HepG2 (cell line): Measurements from ENCODE around the gene SLC9A8. TPM values are rescaled to one million over a fixed set of nuclear protein-coding genes. Genes with fewer than 3 reads are reported as not detected.

ENCODE experiments used
- ATF6 ChIP-seq: sonication (generic); formaldehyde crosslinking; conservative IDR thresholded peaks from 2 replicates; pipeline ENCODE4 v1.4.0; 2020; ENCODE audit warnings: missing genetic modification reagents
- FUBP1 ChIP-seq: sonication (generic); formaldehyde crosslinking; IDR thresholded peaks from 2 replicates; pipeline ENCODE4 v1.5.1; 2020; ENCODE audit warnings: missing genetic modification reagents, mild to moderate bottlenecking, borderline replicate concordance
- HDAC6 ChIP-seq: fragments of 200-600 bp; sonication (generic); IDR thresholded peaks from 2 replicates; pipeline ENCODE4 v1.7.0; 2017; ENCODE audit warnings: mild to moderate bottlenecking, antibody characterized with exemption, low read length, low read depth
- HNF1A ChIP-seq, 2 experiments: sonication (generic) in 1 of 2; formaldehyde crosslinking in 1 of 2; IDR thresholded peaks; 2 replicates each; pipeline versions ENCODE4 v1.4.0 to v1.6.1; 2016 to 2020; ENCODE audit warnings: borderline replicate concordance in 1 of 2, low read depth in 1 of 2, mild to moderate bottlenecking in 1 of 2, missing genetic modification reagents in 1 of 2
- PATZ1 ChIP-seq: sonication (generic); formaldehyde crosslinking; IDR thresholded peaks from 2 replicates; pipeline ENCODE4 v1.4.0; 2020; ENCODE audit warnings: missing genetic modification reagents
- SAFB2 ChIP-seq: sonication (generic); formaldehyde crosslinking; IDR thresholded peaks from 2 replicates; pipeline ENCODE4 v1.5.1; 2020; ENCODE audit warnings: missing genetic modification reagents, low read depth, mild to moderate bottlenecking, borderline replicate concordance
- SMC3 ChIP-seq: IDR thresholded peaks from 2 replicates; pipeline ENCODE4 v1.6.1; 2011; ENCODE audit warnings: low read length, improper control_type of control experiment
- TRIM24 ChIP-seq: sonication (generic); formaldehyde crosslinking; IDR thresholded peaks from 2 replicates; pipeline ENCODE4 v1.8.0; 2022; ENCODE audit warnings: mild to moderate bottlenecking, missing genetic modification reagents
- TSC22D2 ChIP-seq: sonication (generic); formaldehyde crosslinking; IDR thresholded peaks from 2 replicates; pipeline ENCODE4 v1.5.1; 2020; ENCODE audit warnings: missing genetic modification reagents, mild to moderate bottlenecking, borderline replicate concordance
- ZC3H13 ChIP-seq: sonication (generic); formaldehyde crosslinking; IDR thresholded peaks from 2 replicates; pipeline ENCODE4 v1.8.1; 2023; ENCODE audit warnings: mild to moderate bottlenecking, missing genetic modification reagents, moderate library complexity
- ZNF235 ChIP-seq: sonication (generic); formaldehyde crosslinking; IDR thresholded peaks from 2 replicates; pipeline ENCODE4 v1.8.1; 2023; ENCODE audit warnings: mild to moderate bottlenecking, missing genetic modification reagents, borderline replicate concordance
- ZNF672 ChIP-seq: sonication (generic); formaldehyde crosslinking; IDR thresholded peaks from 2 replicates; pipeline ENCODE4 v1.8.1; 2022; ENCODE audit warnings: missing genetic modification reagents
- ZNF674 ChIP-seq: sonication (generic); formaldehyde crosslinking; IDR thresholded peaks from 2 replicates; pipeline ENCODE4 v1.5.0; 2020; ENCODE audit warnings: low read depth, mild to moderate bottlenecking, missing genetic modification reagents
- ZSCAN22 ChIP-seq: sonication (generic); formaldehyde crosslinking; IDR thresholded peaks from 2 replicates; pipeline ENCODE4 v1.4.0; 2020; ENCODE audit warnings: mild to moderate bottlenecking, missing genetic modification reagents
- polyA plus RNA-seq, 8 experiments: library from polyadenylated mRNA; depleted of rRNA in 3 of 8; stranded (reverse) in 7 of 8; unstranded in 1 of 8; fragments of >200 nt; fragmentation: Illumina TruSeq in 4 of 8; extraction: Trizol in 4 of 8; gene quantifications; 2 replicates each; pipeline versions ENCODE4 v1.2.1 to v1.2.3, GENCODE V29; 2011 to 2016; ENCODE audit warnings: low read depth in 4 of 8, missing spikeins in 1 of 8, mixed read lengths in 1 of 8; ENCODE audit not compliant: insufficient read depth in 1 of 8
- total RNA-seq, 5 experiments: library from RNA; depleted of rRNA; stranded (reverse); fragments of >200 nt; fragmentation: Illumina TruSeq; extraction: Trizol; gene quantifications; 2 replicates each; pipeline ENCODE4 v1.2.3, GENCODE V29; 2016; ENCODE audit warnings: low read depth in 1 of 5

The SLC9A8 gene
- total and polyA plus RNA-seq, 2 of the 13 experiments (the other 11 are each of a cell fraction or from before 2014, with no cell fraction given), result 4.1 to 7.4 TPM

GRCh38 chr20:49936153-49937026, 123.8 kb downstream of the SLC9A8 start, which contains the start of gene RNF114 (continued):
- TF ChIP-seq ATF6 (CRISPR knock-in tag) (no peak), ZNF674 (CRISPR knock-in tag) (no peak), PATZ1 (CRISPR knock-in tag) (peak; percentile 81), FUBP1 (CRISPR knock-in tag) (no peak), SMC3 (no peak), ZC3H13 (CRISPR knock-in tag) (peak; percentile 71; the same call in 1 of the 2 replicates), TSC22D2 (CRISPR knock-in tag) (peak; percentile 96), TRIM24 (CRISPR knock-in tag) (no peak), ZNF672 (CRISPR knock-in tag) (no peak), HNF1A (IDR thresholded peaks at IDR 0.05; ENCODE audit: low read depth) (no peak), HNF1A (CRISPR knock-in tag; IDR thresholded peaks at IDR 0.05; ENCODE audit: borderline replicate concordance) (peak; percentile 9; the same call in 1 of the 2 replicates), ZSCAN22 (no peak), SAFB2 (peak; percentile 94), HDAC6 (no peak), ZNF235 (CRISPR knock-in tag) (peak; percentile 91)
